Endodermal cell (in vitro differentiated cells): ENCODE data around the gene GLIS2. TPM values are rescaled to one million over a fixed set of nuclear protein-coding genes. Genes with fewer than 3 reads are reported as not detected.

Experiments
- DNase-seq: peaks from one replicate; pipeline ENCODE4 v3.0.0-alpha.2; 2017
- H3K27ac ChIP-seq: 2 replicates; pipeline ENCODE4 v1.5.1; 2013; ENCODE audit warnings: mild to moderate bottlenecking, low read depth, low read length, moderate library complexity
- H3K27me3 ChIP-seq: 2 replicates; pipeline ENCODE4 v1.6.1; 2013; ENCODE audit warnings: mild to moderate bottlenecking, low read length, moderate library complexity; ENCODE audit not compliant: insufficient read depth, control insufficient read depth, poor library complexity, severe bottlenecking
- H3K36me3 ChIP-seq: 2 replicates; pipeline ENCODE4 v1.7.0; 2013; ENCODE audit warnings: mild to moderate bottlenecking, low read length, moderate library complexity; ENCODE audit not compliant: control insufficient read depth, insufficient read depth
- H3K4me1 ChIP-seq: one replicate; pipeline ENCODE4 v1.7.0; 2013; ENCODE audit warnings: low read length; ENCODE audit not compliant: control insufficient read depth, insufficient read depth
- H3K4me3 ChIP-seq: 2 replicates; pipeline ENCODE4 v1.5.1; 2013; ENCODE audit warnings: mild to moderate bottlenecking, low read length, moderate library complexity
- H3K9ac ChIP-seq: 2 replicates; pipeline ENCODE4 v1.6.1; 2013; ENCODE audit warnings: mild to moderate bottlenecking, low read length, moderate library complexity; ENCODE audit not compliant: poor library complexity, severe bottlenecking; ENCODE audit errors: extremely low read depth
- H3K9me3 ChIP-seq: 2 replicates; pipeline ENCODE4 v1.6.1; 2013; ENCODE audit warnings: mild to moderate bottlenecking, low read length, moderate library complexity; ENCODE audit not compliant: control insufficient read depth
- H3K27ac Mint-ChIP-seq: 2 replicates; pipeline ENCODE4 v1.8.0; 2020; ENCODE audit warnings: mixed read lengths
- H3K27me3 Mint-ChIP-seq: 2 replicates; pipeline ENCODE4 v1.8.0; 2021; ENCODE audit warnings: mild to moderate bottlenecking, mixed read lengths; ENCODE audit not compliant: insufficient read depth
- H3K36me3 Mint-ChIP-seq: 2 replicates; pipeline ENCODE4 v1.8.0; 2020; ENCODE audit warnings: low read depth, mixed read lengths
- H3K4me1 Mint-ChIP-seq: 2 replicates; pipeline ENCODE4 v1.8.0; 2020; ENCODE audit warnings: mixed read lengths
- H3K4me3 Mint-ChIP-seq: 2 replicates; pipeline ENCODE4 v1.8.0; 2020; ENCODE audit warnings: mild to moderate bottlenecking, moderate library complexity, mixed read lengths
- H3K9me3 Mint-ChIP-seq: 2 replicates; pipeline ENCODE4 v1.8.0; 2020; ENCODE audit warnings: mild to moderate bottlenecking, mixed read lengths
- CTCF ChIP-seq: fragments of 200-600 bp; sonication (generic); conservative IDR thresholded peaks from 2 replicates; pipeline ENCODE4 v1.5.0; 2021; ENCODE audit warnings: antibody characterized with exemption, mild to moderate bottlenecking
- WGBS, 2 experiments: methylation state at CpG; one replicate each; pipeline versions ENCODE4 v1.1.5 to v1.1.7; 2013; ENCODE audit warnings: missing lambda C conversion rate in 2 of 2, mixed read lengths in 1 of 2; ENCODE audit not compliant: insufficient coverage in 1 of 2, insufficient read length in 1 of 2; 5-methylcytosine and 5-hydroxymethylcytosine counted together
- total RNA-seq, 2 donors: library from RNA; stranded (reverse); fragmentation: NEBNext Ultra II Directional in 1 of 2; extraction: Animal tissue kit (Norgen Biotek cat#: 25700) in 1 of 2; gene quantifications; 2 replicates in 1 of 2; 3 replicates in 1 of 2; pipeline ENCODE4 v1.2.1, GENCODE V29; 2021

The GLIS2 gene
- total RNA-seq, 2 donors from 2014 or later: 9.1 to 13.2 TPM

DNA sequence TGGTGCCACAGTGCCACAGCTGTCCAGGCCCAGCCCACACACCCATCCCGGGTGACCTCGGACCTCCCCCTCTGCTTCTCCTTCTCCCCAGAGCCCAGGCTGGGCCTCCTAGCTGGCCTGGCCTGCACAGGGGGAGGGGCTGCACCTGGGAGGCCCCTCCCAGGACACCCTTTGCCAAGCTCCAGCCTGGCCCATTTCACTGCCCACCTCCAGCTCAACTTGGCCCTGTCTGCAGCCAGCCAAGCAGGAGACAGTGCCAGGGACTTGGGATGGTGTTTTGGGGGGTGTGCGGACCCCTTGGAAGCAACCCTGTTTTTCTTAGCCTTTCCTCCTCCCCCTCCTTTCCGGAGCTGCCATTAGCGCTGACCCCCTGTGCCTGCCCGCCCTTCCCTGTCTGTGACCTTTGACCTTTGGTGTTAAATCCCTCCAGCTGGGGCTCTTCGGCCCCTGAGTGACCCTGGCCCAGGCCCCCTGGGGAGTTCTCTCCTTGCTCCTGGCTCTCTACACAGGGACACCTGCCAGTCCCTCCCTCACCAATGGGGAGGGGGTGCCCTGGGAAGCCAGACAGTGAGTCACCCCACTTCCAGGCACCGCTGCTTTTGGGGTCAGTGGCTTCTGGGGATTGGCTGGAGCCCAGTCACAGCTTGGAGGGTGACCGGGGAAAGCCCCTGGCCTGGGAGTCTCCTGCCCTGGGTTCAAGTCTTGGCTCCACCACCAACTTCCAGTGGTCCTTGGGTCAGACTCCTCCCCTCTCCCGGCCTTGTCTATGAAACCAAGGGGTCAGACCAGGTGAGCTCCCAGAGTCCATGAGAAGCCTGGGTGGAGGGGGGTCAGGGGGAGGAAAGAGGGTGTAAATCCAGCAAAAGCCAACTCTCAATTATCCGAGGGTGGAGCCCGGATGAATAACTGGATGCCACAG lies 1.9 kb downstream of the GLIS2 start:
- peaks cover 17% of the 10 kb centered on the region for H3K4me1 ChIP-seq
- H3K36me3 ChIP-seq: no peaks in the 10 kb centered on the region
- H3K9me3 Mint-ChIP-seq: no peaks in the 10 kb centered on the region
- peak overlapping the region; percentile 57 for H3K4me3 Mint-ChIP-seq
- WGBS, 2 experiments: 66 to 85% methylated on average over 8 to 12 of the region's 12 CpGs
- no peak for TF ChIP-seq CTCF
- no peaks in the 10 kb centered on the region for H3K9me3 ChIP-seq
- no peak overlapping the region for H3K27ac Mint-ChIP-seq
- H3K4me1 Mint-ChIP-seq: peaks cover 8% of the 10 kb centered on the region
- peak overlapping the region; percentile 42 for H3K27ac ChIP-seq
- no peak overlapping the region for H3K4me3 ChIP-seq
- H3K27me3 ChIP-seq: peaks cover 21% of the 10 kb centered on the region
- H3K9ac ChIP-seq: no peak overlapping the region
- H3K27me3 Mint-ChIP-seq: peaks cover 20% of the 10 kb centered on the region
- DNase-seq: peak; percentile 51
- no peaks in the 10 kb centered on the region for H3K36me3 Mint-ChIP-seq

GRCh38 chr16:4318451-4318910 lies 2.6 kb downstream of the GLIS2 start:
- Mint-ChIP-seq H3K4me1 (peaks cover 8% of the 10 kb centered on the region), H3K4me3 (no peak overlapping the region), H3K27ac (no peak overlapping the region), H3K9me3 (no peaks in the 10 kb centered on the region), H3K27me3 (peaks cover 17% of the 10 kb centered on the region), H3K36me3 (no peaks in the 10 kb centered on the region)
- no peak for TF ChIP-seq CTCF
- Histone ChIP-seq H3K27ac (peak overlapping the region; percentile 42), H3K27me3 (peaks cover 16% of the 10 kb centered on the region), H3K4me1 (peaks cover 17% of the 10 kb centered on the region), H3K9ac (no peak overlapping the region), H3K36me3 (no peaks in the 10 kb centered on the region), H3K9me3 (no peaks in the 10 kb centered on the region), H3K4me3 (no peak overlapping the region)
- no peak for DNase-seq
- WGBS, 2 experiments: 60 to 81% methylated on average over 1 to 13 of the region's 13 CpGs

DNA sequence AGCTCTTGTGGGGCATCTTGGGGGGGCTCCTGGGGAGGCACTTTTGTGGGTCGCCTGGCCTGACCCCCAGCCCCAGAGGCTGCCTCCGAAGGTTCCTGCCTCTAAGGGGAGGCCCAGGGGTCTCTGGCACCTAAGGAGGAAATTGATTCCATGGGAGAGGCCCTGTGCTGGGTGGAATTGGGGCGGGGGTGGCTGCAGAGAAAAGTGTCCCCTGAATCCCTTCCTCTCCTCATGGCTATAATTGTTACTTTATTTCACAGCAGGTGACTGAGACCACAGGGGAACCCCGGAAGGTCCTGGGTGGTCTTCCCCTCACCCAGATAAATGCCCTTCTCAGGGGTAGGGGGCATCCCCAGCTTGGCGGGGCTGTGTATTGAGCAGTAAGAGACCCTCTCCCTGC lies 3.1 kb downstream of the GLIS2 start:
- Histone ChIP-seq H3K9ac (no peak overlapping the region), H3K36me3 (no peaks in the 10 kb centered on the region), H3K27ac (no peak overlapping the region), H3K27me3 (peaks cover 11% of the 10 kb centered on the region), H3K9me3 (no peaks in the 10 kb centered on the region), H3K4me3 (no peak overlapping the region), H3K4me1 (peaks cover 19% of the 10 kb centered on the region)
- no peak for TF ChIP-seq CTCF
- DNase-seq: no peak
- H3K4me1 Mint-ChIP-seq: peaks cover 8% of the 10 kb centered on the region
- no peak overlapping the region for H3K4me3 Mint-ChIP-seq
- H3K27me3 Mint-ChIP-seq: peaks cover 12% of the 10 kb centered on the region
- no peaks in the 10 kb centered on the region for H3K9me3 Mint-ChIP-seq
- WGBS, 2 experiments: 84 to 100% methylated on average over 1 to 5 of the region's 5 CpGs
- H3K27ac Mint-ChIP-seq: no peak overlapping the region
- no peaks in the 10 kb centered on the region for H3K36me3 Mint-ChIP-seq
